SK-N-MC (cell line): ENCODE data around the gene RALGDS.

Experiments used
- EZH2 ChIP-seq: fragments of 200-600 bp; sonication (generic); IDR thresholded peaks from one replicate; pipeline ENCODE4 v1.6.1; 2017; ENCODE audit warnings: antibody characterized with exemption
- FOXP2 ChIP-seq: optimal IDR thresholded peaks from 2 replicates; pipeline ENCODE3; 2011; ENCODE audit warnings: mild to moderate bottlenecking, moderate library complexity; ENCODE audit not compliant: insufficient read depth; ENCODE audit errors: extremely low read length, control extremely low read depth
- POLR2AphosphoS5 ChIP-seq: IDR thresholded peaks from 2 replicates; pipeline ENCODE4 v1.6.1; 2012; ENCODE audit warnings: mild to moderate bottlenecking, low read depth, low read length, borderline replicate concordance

- TF ChIP-seq POLR2AphosphoS5 = no peak
- no peak for TF ChIP-seq EZH2
- no peak for TF ChIP-seq FOXP2
Observed at GRCh38 chr9:133058071-133058470, 63.0 kb downstream of the RALGDS start.
